Measurements from ENCODE around the gene C1QTNF4. TPM values are rescaled to one million over a fixed set of nuclear protein-coding genes. Genes with fewer than 3 reads are reported as not detected.
A peak's percentile ranks its signal among the peaks of the same experiment; 100 is the strongest.
"Not testable (repeated sequence)": the region's sequence is repeated elsewhere in the genome, so short reads cannot be mapped to it uniquely, and the experiment has no call there.

Gene C1QTNF4
- total RNA-seq, 2 experiments from 2014 or later: 0.43 to 0.47 TPM

DNA sequence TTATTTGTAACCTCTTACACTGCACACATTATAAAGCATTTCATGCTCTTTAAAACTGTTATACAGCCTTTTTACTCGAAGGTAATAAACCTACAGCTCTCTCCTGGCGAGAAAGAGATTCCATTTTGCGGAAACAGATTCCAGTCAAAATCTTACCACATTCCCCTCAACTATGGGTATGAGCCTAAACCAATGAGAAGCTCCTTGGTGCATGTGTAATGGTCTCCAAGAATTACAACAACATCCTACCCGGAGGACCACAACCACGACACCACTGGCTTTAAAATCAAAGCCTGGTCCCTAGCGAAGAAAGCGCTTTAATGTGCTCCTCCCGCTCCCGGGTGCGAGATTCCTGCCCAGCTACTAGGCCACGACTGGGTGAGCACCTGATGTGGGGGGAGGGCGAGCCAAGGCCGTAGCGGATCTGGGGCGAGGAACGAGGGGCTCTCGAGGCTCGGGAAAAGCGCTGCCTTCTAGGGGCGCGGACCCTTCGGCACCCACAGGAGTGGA, 42.1 kb downstream of the C1QTNF4 start:
- H3K4me3 Mint-ChIP-seq: peak overlapping the region; percentile 90
- DNase-seq (no peak), ATAC-seq (ENCODE audit: low read depth) (no peak)
- POLR2A ChIA-PET: interaction anchor here (0.6 to 3.5 kb wide), 8 partner anchors 13 to 296 kb away, joined by 3 to 36 read pairs (median 4); partner anchors contain the start of genes KBTBD4, NDUFS3, NUP160 and PTPMT1
- H3K36me3 Mint-ChIP-seq: peaks cover 12% of the 10 kb centered on the region
- H3K4me1 Mint-ChIP-seq: peaks cover 31% of the 10 kb centered on the region
- no peaks in the 10 kb centered on the region for H3K9me3 Mint-ChIP-seq
- peak overlapping the region; percentile 92 for H3K27ac Mint-ChIP-seq
- H3K27me3 Mint-ChIP-seq: no peaks in the 10 kb centered on the region

DNA sequence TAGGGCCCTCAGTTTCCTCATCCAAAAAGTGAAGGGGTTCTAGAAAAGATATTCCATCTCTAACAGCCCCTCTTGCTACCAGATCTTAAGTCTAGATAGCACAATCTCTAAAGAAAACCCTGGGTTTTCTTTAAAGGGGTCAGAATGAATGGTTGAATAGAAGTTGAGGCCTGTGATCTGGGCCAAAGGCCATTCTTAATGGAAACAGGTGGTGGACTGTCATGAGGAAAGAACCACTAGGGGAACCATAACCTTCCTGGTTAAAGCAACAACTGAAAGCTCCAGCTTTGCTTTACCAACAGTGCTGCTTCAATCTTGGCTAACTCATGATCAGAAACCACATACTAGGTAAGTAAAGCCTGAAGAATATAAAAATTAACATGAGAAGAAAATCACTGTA, 43.1 kb downstream of the C1QTNF4 start:
- H3K27me3 Mint-ChIP-seq: no peaks in the 10 kb centered on the region

DNA sequence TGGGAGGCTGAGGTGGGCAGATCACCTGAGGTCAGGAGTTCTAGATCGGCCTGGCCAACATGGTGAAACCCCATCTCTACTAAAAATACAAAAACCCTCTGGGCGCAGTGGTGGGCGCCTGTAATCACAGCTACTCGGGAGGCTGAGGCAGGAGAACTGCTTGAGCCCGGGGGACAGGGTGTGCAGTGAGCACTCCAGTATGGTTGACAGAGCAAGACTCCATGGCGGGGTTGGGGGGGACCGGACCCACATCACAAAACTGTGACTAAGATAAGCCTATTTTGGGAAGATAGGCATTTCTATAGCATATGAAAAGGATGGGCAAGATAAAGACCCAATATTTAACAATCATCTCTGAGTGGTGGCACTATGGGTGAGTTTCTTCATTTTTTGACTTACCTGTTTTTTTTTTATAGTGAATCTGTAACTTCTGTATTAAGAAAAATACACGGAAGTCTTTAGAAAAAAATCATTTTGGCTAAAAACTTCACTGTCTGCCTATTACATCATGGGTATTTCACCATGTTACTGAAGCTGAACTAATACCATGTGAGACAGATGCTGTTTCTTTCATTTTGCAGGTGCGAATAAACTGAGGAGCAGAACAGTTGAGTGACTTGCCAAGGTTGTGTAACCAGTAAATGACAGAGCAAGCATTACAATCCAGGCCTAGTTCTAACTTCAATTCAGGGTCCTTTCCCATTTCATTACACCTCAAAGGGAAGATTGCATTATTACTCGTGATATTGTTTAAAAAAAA, 43.7 kb downstream of the C1QTNF4 start:
- Mint-ChIP-seq H3K4me1 (peaks cover 32% of the 10 kb centered on the region), H3K27ac (peak overlapping the region; percentile 15), H3K4me3 (peak overlapping the region; percentile 90), H3K9me3 (no peaks in the 10 kb centered on the region), H3K27me3 (no peaks in the 10 kb centered on the region), H3K36me3 (peaks cover 13% of the 10 kb centered on the region)
- ATAC-seq (ENCODE audit: low read depth): no peak
- POLR2A ChIA-PET: interaction anchor here (0.6 kb wide), 2 partner anchors 251 to 1161 kb away, joined by 3 to 4 read pairs; no protein-coding TSS in a partner anchor
- no peak for DNase-seq

More for the DNA sequence above, 43.1 kb downstream of the C1QTNF4 start:
- Mint-ChIP-seq H3K36me3 (peaks cover 13% of the 10 kb centered on the region), H3K4me3 (peak overlapping the region; percentile 90), H3K9me3 (no peaks in the 10 kb centered on the region), H3K27ac (peak overlapping the region; percentile 66), H3K4me1 (peaks cover 32% of the 10 kb centered on the region)
- ATAC-seq (ENCODE audit: low read depth) (no peak), DNase-seq (no peak)
- POLR2A ChIA-PET: interaction anchor here (1.2 to 3.5 kb wide), 2 partner anchors 14 to 26 kb away, joined by 3 to 36 read pairs; partner anchors contain the start of gene PTPMT1

DNA sequence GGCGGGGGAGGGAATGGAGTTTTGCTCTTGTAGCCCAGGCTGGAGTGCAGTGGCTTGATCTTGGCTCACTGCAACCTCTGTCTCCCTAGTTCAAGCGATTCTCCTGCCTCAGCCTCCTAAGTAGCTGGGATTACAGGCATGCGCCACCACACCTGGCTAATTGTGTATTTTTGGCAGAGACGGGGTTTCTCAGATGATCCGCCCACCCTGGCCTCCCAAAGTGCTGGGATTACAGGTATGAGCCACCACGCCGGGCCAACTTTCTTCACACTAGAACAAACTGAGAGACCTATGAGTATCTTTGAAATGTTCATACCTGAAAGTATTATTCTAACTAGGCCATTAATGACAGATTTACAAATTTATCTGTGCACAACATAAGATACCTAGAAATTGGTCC, 47.9 kb downstream of the C1QTNF4 start:
- H3K4me1 Mint-ChIP-seq: peaks cover 32% of the 10 kb centered on the region
- H3K36me3 Mint-ChIP-seq: peaks cover 16% of the 10 kb centered on the region
- H3K27ac Mint-ChIP-seq; POLR2A ChIA-PET; DNase-seq; ATAC-seq (ENCODE audit: low read depth); H3K27me3 Mint-ChIP-seq; H3K9me3 Mint-ChIP-seq; H3K4me3 Mint-ChIP-seq: not testable (repeated sequence)

DNA sequence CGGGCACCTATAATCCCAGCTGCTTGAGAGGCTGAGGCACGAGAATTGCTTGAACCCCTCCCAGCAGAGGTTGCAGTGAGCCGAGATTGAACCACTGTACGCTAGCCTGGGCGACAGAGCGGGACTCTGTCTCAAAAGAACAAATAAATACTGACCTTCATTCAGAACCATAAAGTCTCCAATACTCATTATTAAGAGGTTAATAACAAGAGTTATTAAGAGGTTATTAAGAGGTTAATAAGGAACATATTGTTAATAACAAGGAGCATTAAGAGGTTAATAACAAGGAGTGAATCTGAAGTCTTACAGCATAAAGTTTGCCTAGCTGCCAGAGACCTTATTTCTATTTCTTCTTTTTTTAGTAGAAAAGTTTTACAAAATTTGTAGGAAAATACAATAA, 48.9 kb downstream of the C1QTNF4 start:
- no peak overlapping the region for H3K27ac Mint-ChIP-seq
- no peaks in the 10 kb centered on the region for H3K27me3 Mint-ChIP-seq
- H3K4me1 Mint-ChIP-seq: peaks cover 34% of the 10 kb centered on the region
- H3K4me3 Mint-ChIP-seq: no peak overlapping the region
- POLR2A ChIA-PET: no interaction called here
- DNase-seq (no peak), ATAC-seq (ENCODE audit: low read depth) (no peak)
- no peaks in the 10 kb centered on the region for H3K9me3 Mint-ChIP-seq
- peaks cover 16% of the 10 kb centered on the region for H3K36me3 Mint-ChIP-seq

DNA sequence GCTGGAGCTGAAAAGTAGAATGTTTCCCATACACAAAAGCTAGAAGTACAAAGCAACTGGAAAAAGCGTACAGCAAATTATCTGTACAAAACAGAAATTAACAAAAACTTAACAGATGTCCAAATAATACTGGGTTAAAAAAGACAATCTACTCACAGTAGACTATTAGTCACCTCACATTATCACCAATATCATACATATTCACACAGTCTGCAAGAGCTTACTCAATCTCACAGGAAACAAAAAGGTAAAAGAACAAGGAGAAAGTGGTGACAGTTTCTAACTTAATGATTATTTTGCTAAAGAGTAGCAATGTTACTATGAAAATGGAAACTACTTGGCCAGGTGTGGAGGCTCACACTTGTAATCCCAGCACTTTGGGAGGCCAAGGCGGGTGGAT, 53.1 kb downstream of the C1QTNF4 start:
- Mint-ChIP-seq H3K4me3 (no peak overlapping the region), H3K4me1 (peaks cover 28% of the 10 kb centered on the region), H3K36me3 (peaks cover 20% of the 10 kb centered on the region), H3K9me3 (no peaks in the 10 kb centered on the region), H3K27ac (peak overlapping the region; percentile 30), H3K27me3 (no peaks in the 10 kb centered on the region)
- ATAC-seq (ENCODE audit: low read depth) (no peak), DNase-seq (no peak)
- POLR2A ChIA-PET: no interaction called here

DNA sequence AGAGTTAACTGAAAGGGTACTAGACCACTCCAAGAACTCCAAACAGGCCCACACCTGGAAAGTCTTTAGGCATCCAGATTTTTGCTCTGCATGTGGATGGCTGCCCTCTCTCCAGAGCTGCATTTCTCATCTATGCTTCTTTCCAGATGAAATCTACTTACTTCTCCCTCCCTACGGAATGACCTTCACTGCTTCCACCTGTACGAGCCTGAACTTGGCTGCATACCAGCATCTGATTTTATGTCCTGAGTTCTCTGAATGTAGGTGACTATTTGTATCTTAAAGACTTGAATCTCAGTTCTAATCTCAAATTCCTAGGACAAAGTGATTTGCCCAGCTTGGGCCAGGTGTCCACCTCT, 54.6 kb downstream of the C1QTNF4 start:
- DNase-seq (no peak), ATAC-seq (ENCODE audit: low read depth) (no peak)
- Mint-ChIP-seq H3K4me1 (peaks cover 31% of the 10 kb centered on the region), H3K27me3 (no peaks in the 10 kb centered on the region), H3K36me3 (peaks cover 23% of the 10 kb centered on the region), H3K27ac (no peak overlapping the region), H3K9me3 (no peaks in the 10 kb centered on the region), H3K4me3 (no peak overlapping the region)
- POLR2A ChIA-PET: no interaction called here

Other genes with a start within 250 kb of the C1QTNF4 start
- gene MYBPC3, start 241.7 kb downstream of the C1QTNF4 start, total RNA-seq: under 1 TPM in 1 of 2 experiments, not detected in 1; 0.11 TPM
- gene SPI1, start 215.9 kb downstream of the C1QTNF4 start, total RNA-seq: 1 to 10 TPM; 2.9 to 3.5 TPM
- 10 to 100 TPM; 33.1 to 38.2 TPM for gene SLC39A13, start 185.8 kb downstream of the C1QTNF4 start, total RNA-seq
- gene PSMC3, start 168.0 kb downstream of the C1QTNF4 start, total RNA-seq: 100 to 1,000 TPM; 113 to 115 TPM
- gene RAPSN, start 145.3 kb downstream of the C1QTNF4 start, total RNA-seq: under 1 TPM; 0.42 to 0.91 TPM
- gene CELF1, start 41.3 kb downstream of the C1QTNF4 start, total RNA-seq: 100 to 1,000 TPM; 102 to 113 TPM
- gene PTPMT1, start 28.8 kb downstream of the C1QTNF4 start, total RNA-seq: 10 to 100 TPM; 37.9 to 39.3 TPM
- 10 to 100 TPM; 18.8 to 19.0 TPM for gene KBTBD4, start 15.4 kb downstream of the C1QTNF4 start, total RNA-seq
- gene NDUFS3, start 15.3 kb downstream of the C1QTNF4 start, total RNA-seq: 100 to 1,000 TPM; 105 to 108 TPM
- not detected for gene FAM180B, start 7.7 kb downstream of the C1QTNF4 start, total RNA-seq
- gene MTCH2, start 48.1 kb upstream of the C1QTNF4 start, total RNA-seq: 10 to 100 TPM; 61.4 to 66.8 TPM
- 1 to 10 TPM; 7.7 to 8.3 TPM for gene AGBL2, start 121.0 kb upstream of the C1QTNF4 start, total RNA-seq
- 100 to 1,000 TPM; 201 to 213 TPM for gene FNBP4, start 172.9 kb upstream of the C1QTNF4 start, total RNA-seq

All from activated naive CD8-positive, alpha-beta T cell treated with anti-CD3 and anti-CD28 coated beads, Interleukin-2, amount 10 ng/mL, durations not matched to agents 7 days and 5 days (primary cell).